HG03135 (cell line): ENCODE data around the gene C2CD2.

Source experiments
- ATAC-seq: cut with Tn5 transposase; IDR thresholded peaks from one replicate; pipeline ENCODE4 v1.9.1; 2021; ENCODE audit warnings: mild to moderate bottlenecking, moderate library complexity; ENCODE audit not compliant: unreplicated experiment

Gene C2CD2

GRCh38 chr21:41871293-41872030 is 82.4 kb downstream of the C2CD2 start:
- ATAC-seq = no peak

DNA sequence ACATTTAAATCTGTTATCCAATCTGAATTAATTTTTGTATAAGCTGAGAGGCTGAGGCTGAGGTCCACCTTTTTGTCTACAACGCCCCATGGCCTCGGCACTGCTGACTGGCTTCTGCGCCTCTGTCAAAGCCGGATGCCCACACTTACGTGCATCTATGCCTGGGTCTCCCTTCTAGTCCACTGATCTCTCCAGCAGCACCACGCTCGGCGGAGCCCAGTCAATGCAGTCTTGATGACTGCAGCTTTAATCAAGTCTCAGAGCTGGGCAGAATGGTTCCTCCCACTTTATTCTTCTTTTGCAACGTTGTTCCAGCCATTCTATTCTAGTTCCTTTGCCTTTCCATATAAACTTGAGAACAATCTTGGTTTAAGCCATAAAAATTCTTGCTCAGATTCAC is 84.0 kb downstream of the C2CD2 start:
- no peak for ATAC-seq

GRCh38 chr21:41868062-41868710 is 85.6 kb downstream of the C2CD2 start:
- ATAC-seq = peak; percentile 58

- ATAC-seq = no peak
These were observed 86.5 kb downstream of the C2CD2 start for GRCh38 chr21:41867313-41867712.

- no peak for ATAC-seq
These were observed 87.5 kb downstream of the C2CD2 start for GRCh38 chr21:41866274-41866809.

GRCh38 chr21:41865002-41865777 is 88.6 kb downstream of the C2CD2 start:
- peak; percentile 34 for ATAC-seq

DNA sequence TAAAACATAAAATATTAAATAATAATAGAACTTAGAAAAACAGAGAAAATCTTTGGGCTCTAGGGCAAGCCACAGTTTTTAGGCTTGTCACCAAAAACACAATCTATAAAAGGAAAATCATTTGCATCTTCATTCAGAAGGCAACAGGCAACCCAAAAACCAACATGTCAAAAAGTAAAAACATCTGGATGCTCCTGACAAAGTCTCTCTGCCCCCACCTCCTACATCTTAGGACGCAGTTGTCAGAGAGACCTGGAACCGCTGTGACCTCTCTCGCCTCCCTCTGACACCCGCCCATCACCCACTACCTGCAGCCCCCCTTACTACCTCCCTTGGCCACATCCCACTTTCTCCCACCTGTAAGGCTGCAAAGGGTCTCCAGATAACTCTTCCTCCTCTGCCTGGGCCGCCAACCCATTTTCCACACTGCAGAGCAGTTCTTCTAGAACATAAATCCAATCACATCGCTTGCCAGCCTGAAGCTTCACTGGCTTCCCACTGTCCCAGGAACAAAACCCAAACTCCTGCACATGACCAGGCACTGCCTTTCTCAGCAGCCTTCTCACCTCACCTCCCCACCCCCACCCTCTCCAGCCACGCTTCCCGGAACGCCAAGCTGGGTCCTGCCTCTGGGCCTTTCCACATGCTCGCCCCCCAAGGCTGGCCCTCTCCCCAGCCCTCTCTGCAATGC is 89.4 kb downstream of the C2CD2 start:
- ATAC-seq = no peak

DNA sequence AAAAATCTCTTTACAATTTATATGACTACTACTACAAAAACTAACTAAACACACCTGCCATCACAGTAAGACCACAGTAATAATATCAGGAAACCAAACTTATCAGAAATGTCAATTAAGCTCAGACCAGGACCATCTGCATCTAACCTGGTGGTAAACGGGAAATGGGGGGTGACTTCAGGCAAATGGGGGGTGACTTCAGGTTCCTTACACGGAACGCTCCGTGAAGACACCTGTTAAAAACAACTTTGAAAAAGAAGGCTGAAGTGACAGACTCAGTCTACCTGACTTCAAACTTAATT is 90.4 kb downstream of the C2CD2 start:
- no peak for ATAC-seq

DNA sequence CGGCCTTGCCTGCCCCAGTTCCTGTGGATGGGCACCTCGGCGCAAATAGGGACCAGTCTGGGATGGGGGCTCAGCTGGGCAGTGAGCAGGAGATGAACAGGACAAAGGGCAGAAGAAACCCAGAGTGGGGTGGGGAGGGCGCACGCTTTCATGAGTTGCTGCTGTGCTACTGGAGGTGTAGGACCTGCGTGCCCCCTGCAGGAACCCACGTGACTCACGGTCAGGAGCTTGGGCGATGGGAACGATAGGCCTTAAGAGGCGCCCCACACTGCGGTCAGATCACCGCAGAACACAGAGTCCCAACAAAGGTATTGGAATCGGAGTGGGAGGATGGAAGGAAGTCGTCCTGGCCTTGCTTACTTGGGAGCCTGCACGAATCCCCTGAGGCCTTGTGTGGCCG is 91.8 kb downstream of the C2CD2 start:
- ATAC-seq = no peak

DNA sequence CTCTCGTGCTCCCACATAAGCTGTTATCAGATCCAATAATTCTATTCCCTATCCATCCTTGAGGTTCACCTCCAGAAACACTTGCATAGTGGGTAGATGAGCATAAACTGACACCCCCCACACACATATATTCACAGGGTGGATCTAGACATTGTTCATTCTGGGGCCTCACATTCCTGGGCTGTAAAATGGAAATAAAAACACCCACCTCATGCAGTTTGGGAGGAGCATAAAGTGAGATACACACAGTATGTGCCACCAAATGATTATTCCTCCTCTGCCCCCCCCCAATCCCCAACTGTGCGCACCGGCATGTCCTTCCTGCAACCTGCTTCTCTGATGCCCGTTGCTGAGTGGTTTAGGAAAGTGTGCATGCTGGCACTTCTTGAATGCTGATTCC is 92.6 kb downstream of the C2CD2 start:
- ATAC-seq = no peak

DNA sequence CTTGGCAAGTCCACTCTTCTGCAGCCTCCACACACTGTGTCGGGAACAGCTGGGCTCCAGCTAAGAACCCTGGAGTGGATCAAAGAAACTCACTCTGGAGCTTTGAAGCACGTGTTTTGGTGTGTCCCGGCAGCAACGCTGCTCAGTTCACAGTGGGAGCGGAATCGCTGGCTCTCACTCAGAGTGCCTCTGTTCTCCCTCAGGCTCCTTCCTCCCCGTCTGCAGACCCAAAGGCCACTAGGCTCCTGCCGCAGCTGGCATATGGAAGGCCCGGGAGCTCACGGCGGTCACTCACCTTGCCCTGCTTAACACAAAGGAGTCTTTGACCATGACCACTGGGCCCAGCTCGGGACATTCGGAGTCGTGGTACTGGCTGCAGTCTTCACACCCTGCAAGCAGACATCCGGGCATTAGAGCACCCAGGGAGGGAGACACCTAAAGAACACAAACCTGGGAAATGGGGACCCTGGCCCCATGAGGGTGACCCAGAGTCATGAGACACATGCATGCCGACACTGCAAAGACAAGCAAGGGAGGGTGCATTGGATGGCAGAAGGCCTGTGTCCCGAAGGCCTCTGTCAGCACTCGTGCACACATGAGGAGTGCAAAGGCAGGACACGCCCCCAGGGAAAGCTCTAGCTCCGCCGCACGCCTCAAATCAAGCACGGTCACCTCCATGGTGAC is 94.4 kb downstream of the C2CD2 start:
- ATAC-seq = no peak

DNA sequence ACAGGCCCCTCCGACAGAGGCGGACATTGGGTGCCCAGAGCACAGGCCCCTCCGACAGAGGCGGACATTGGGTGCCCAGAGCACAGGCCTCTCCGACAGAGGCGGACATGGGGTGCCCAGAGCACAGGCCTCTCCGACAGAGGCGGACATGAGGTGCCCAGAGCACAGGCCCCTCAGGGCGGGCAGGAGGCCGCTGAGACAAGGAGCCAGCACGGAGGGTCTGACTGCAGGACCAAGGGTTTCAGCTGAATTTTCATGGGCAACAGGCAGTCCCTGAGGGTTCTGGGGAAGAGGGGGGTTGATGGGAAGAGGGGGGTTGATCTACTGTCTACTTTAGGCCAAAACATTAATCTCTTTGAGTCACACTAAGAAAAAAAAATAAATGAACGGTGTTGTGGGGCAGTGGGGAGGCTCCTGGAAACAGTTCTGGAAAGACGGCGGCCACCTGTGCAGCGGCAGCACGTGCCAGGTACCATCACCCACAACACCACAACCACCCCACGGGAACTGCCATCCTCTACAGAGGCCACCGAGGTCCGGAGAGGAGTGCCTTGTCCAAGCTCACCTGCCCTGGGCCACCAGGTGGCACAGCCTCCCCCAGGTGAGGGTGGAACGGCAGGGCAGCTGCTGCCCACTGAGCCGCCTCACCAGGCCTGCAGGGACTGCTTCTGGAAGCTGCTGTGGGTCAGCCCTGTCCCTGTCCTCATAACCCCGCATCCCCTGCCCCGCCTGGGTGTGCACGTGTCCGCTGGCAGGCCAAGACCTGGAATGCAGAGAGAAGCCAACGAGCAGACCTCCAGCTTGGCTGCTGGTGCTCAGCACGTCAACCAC is 95.1 kb downstream of the C2CD2 start:
- ATAC-seq = no peak

DNA sequence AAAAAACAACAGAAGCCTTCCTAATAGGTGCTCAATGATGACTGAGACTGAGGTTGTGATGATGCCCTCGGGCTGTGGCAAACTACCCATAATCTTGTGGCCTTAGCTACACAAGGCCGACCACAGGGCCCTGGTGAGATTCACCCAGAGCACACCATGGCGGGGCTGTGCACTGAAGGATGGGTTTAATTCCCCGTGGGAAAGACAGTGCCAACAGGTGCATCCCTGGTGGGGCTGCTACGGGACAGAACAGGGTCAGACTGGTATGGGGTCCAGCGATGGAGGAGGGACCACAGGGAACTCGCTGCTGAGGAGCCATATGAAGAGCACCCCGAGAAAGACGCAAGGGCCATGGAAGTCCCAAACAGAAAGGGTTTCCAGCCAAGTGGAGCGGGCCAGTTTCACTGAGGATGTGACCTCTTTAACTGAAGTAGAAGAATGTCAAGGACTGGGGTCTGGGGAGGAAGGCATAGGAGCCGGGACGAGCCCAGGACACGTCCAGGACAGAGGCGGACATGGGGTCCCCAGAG is 96.0 kb downstream of the C2CD2 start:
- no peak for ATAC-seq

DNA sequence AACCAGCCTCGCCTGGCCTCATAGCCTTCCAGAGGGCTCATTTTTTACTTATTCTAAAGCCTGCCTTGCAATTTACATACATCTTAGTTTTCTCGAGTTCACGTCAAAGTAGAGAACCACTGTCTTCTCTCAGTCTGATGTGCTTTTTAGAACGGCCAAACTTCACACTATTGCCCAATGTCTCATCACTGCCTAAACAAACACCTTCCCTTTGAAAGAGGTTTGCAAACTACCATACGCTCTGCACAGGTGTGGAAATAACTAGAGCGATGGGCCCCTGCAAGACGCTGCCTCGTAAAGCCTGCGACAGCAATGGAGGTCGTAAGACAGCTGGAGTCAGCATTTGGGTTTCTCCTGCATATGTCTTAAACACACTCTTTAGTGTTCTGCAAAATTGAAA is 97.2 kb downstream of the C2CD2 start:
- ATAC-seq = no peak

GRCh38 chr21:41854426-41854995 is 99.3 kb downstream of the C2CD2 start:
- no peak for ATAC-seq

GRCh38 chr21:41852929-41853320 is 100.9 kb downstream of the C2CD2 start:
- ATAC-seq = no peak

GRCh38 chr21:41852151-41852928 is 101.5 kb downstream of the C2CD2 start:
- no peak for ATAC-seq

DNA sequence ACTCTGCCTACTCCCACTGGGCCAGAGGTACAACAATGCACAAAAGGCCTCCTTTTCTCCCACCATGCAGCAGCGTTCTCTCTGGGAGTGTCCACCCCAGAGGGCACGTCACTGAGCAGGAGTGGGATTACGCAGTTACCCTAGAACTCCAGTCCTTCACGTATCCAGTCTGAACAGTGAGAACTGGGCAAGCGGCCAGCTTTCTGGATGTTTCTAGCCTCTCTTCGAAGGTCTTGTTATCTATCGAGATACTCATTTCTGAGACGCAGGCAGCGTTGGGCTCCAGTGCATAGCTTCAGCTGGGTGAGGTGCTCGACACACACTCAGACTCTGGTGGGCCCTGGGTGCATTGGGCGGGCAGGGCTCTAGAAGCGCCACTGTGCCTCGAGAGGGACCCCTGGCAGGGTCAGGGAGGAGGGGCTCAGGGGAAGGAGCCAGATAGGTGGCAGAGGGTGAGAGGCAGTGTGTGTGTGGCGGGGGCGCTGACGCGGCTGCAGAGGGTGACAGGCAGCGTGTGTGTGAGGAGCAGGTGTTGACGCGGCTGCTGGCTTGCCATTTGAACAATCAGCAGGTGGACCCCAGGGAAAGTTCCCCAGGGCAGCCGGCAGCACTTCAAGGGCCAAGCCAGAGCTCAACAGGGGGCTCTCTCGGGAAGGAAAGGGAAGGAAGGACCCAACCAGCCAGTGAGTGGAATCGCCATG is 102.6 kb downstream of the C2CD2 start:
- no peak for ATAC-seq
